ENCODE measurements around the gene RNF175.

The RNF175 gene

DNA sequence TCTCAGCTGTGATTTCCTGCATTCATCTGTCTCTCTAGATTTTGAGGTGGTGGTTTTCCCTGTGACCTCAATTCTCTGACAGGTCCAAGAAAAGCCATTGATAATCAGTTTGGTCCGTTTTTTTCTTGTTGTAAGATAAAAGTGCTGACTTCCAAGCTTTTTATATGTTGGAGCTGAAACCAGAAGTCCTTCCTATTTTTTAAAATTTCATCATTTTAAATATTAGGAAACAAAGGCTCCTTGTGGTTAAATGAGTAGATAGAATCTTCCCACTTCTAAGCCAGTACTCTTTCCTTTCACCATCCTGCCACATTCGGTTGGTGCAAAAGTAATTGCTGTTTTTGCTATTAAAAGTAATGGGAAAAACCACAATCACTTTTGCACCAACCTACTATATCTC is 18.3 kb downstream of the RNF175 start:
- no peak for DNase-seq

DNA sequence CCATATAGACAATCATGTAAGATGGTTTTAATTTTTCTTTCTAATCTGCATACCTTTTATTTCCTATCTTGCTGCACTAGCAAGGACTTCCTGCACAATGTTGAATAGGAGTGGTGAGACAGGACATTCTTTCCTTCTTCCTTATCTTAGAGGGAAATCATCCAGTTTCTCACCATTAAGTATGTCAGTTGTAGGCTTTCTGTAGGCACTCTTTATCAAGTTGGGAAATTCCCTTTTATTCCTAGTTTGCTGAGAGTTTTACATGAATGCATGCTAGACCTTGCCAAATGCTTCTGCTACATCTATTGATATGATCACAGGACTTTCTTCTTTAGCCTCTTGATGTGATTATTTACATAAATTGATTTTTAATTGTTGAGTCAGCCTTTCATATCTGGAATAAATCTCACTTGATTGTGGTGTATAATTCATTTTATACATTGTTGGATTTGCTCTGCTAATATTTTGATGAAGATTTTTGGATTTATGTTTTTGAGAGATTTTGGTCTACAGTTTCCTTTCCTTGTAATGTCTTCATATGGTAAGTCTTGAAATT is 23.8 kb downstream of the RNF175 start:
- no peak for DNase-seq

GRCh38 chr4:153733751-153734448 is 25.9 kb downstream of the RNF175 start:
- no peak for DNase-seq

GRCh38 chr4:153731239-153731638 is 28.6 kb downstream of the RNF175 start:
- DNase-seq = no peak

- DNase-seq = no peak
Observed at GRCh38 chr4:153729895-153730294, 29.9 kb downstream of the RNF175 start.

DNA sequence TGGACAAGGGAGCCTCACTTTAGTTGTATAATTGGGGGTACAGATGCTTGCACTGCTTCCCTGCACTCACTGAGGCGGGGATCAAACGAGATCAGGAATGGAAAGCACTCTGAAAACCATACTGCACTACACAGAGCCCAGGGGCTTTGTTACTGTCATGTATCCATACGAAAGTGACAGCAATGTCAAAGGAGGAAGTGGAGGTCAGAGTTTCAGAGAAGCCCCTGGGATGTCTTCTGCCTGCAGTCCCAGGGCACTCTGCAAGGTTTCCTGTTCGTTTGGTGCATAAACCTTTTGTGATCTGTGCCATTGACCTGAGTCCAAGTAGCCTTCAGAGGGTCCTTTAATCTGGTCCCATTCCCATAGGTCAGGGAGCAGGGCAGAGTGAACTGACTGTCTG is 31.2 kb downstream of the RNF175 start:
- DNase-seq = no peak

DNA sequence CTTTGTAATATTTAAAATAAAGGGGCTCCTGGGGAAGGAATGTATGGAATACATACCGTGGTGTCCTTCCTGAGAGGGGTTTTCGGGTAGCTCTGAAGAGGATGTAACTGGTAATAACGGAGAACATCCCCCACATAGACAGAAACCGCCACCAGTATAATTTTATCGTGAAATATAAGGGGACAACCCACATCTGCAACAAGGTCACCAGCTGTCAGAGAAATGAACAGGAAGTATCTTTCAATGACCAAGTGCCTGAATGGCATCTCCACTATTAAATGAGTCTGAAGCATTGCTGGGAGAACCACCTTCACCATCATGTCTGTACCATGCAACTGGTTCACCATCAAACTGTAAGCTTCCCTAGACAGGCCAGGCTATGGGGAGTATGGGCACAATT is 31.7 kb downstream of the RNF175 start:
- no peak for DNase-seq

DNA sequence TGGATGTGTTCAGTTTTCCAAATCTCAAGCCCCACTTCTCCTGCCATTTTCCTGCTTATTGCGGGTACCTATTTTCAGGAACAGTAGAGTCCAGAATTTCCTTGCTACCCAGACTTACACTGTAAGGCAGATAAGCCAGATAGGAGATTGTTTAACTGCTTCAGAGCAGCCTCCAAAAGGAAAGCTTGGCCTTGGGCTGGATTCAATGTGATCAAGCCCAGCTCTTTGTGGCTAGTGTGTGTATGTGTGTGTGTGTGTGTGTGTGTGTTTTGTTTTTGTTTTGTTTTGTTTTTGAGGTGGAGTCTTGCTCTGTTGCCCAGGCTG is 34.0 kb downstream of the RNF175 start:
- DNase-seq = no peak

GRCh38 chr4:153725136-153725830 is 34.5 kb downstream of the RNF175 start:
- DNase-seq = no peak

DNA sequence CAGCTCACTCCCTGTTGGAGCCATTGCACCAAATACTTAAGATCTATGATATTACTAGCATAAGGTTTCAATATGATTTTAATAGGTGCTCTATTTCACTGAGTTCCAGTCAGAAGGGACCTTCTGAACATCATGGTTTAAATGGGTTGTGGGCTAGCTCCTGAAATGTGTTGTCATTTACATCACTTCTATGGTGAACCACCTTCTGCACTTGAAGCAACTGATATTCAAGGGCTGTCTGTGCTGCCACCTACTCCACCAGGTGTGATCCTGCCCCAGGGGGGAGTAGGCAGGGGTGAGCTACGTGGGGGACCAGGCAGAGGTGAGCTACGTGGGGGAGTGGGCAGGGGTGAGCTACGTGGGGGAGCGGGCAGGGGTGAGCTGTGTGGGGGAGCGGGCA is 35.2 kb downstream of the RNF175 start:
- DNase-seq = no peak

DNA sequence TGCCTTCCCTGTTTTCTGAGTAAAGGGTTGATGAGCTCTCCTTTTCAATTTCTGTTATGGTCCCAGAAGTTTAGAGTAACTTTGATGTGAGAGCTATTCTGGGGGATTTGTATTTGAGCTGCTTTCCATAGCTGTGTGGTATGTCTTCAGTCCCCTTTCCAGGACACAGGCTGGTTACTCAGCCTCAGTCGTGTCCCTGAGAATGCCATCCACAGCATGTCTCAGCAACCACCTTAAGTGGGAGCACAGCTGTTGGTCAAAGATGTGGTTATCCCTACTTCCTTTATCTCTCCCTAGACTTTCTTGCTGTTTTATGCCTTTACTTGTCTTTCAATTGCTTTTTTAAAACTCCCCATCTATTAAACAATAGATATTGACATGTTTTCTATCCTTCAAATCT is 37.8 kb downstream of the RNF175 start:
- DNase-seq = no peak

DNA sequence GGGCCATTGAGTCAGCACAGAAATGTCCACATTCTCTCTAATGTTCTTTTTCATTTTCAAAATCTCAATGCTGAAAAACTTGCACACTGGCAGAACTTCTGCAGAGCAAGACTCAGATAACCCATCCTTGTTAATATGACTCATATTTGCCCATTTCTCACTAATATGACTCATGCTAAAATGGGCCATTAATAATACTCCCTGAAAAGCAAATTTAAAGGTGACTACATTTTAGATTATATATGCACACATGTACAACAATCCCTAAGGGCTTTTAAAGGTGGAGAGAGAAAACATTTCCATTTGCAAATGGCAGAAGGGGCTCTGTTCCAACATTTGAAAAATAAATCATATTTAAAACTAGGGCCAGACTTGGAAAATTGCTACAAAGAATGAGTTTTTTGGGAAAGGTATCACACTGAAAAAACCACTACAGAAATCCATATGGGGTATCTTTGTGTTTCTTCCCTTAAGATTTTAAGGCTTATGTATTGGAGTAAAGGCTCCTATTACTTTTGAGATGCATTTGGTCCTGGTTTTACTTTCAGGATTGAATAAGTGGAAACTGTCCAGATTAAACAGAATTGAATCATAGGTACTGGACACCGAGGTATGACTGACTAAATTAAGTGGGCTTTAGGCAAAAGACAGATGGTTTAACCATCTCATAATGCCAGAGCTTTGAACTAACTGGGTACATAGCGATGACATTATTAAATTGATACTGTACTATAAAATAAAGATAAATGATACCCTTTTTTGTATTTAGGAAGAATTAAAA is 45.8 kb downstream of the RNF175 start:
- DNase-seq = no peak

- no peak for DNase-seq
Observed at GRCh38 chr4:153710681-153711080, 49.1 kb downstream of the RNF175 start.

- DNase-seq = no peak
Observed at GRCh38 chr4:153706519-153706918, 53.3 kb downstream of the RNF175 start.

DNA sequence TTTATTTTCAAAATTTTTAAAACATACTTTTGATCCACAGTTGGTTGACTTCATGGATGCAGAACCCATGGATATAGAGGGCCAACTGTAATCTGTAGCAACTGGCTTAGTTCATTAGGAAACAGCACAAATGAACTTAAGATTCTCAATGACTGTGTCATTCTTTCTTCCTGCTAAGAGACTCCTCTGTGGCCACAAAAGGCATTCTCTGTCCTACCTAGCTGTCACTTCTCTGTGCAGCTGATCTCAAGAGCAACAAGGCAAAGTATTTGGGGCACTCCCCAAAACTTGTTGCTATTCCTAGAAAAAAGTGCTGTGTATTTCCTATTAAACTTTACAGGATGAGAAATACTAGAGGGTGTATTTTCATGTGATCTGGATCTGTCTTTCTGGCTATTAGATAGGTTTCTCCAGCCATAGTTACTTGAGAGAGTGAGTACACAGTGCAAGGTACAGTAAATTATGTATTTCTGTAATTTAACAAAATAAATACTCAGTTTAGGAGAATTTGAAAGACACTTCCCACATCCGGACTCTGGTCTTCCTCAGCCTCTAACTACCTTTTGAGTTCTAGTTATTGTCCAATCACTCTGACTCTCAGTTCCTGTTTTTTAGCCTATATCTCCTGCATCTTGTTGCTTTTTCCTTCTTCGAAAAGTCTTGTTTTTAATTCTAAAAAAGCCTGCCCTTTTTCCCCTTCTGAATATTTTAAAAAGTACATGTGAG is 53.9 kb downstream of the RNF175 start:
- DNase-seq = no peak

- no peak for DNase-seq
Observed at GRCh38 chr4:153704522-153704921, 55.3 kb downstream of the RNF175 start.

- no peak for DNase-seq
Observed at GRCh38 chr4:153684971-153685371, 74.9 kb downstream of the RNF175 start.

DNA sequence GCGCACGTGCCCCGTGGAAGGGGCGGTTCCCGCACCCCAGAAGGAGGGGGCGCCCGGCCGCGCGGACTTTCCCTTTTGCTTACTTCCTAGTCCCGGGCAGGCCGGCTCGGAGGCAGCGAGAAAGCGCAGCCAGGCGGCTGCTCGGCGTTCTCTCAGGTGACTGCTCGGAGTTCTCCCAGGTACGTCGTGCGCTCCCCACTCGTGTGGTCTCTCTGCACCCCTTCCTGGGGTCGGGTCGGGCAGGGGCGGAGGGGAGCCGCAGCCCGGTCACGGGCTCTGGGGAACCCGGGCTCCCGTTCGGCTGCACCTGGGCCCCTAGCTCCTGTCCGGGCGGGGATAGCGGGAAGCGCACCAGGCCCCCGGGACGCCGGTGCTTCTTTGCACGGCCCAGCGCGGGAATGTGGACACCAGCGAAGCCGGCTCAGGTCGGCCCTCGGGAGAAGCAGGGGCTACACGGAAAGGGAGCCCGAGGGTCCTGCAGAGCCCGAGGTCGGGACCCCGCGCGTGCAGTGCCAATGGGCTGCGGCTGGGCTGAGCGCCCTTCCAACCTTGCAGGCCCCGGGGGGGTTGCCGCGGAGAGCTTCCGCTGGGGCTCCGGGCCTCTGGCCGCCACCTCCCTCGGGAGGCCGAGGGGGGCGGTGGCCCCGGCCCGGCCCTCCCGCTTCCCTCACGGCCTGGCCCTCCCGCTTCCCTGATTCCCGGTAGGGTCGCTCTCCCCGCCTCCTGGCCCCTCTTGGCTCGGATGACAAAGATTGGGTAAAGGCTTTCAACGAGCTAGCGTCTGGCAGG is 75.4 kb downstream of the RNF175 start, which contains the start of gene TLR2:
Gene TLR2 (plus strand): TSS at position 99 of the 789 bp plus-strand sequence. CDS start 18,628 bp downstream, outside the sequence.
- peak; percentile 8 for DNase-seq

DNA sequence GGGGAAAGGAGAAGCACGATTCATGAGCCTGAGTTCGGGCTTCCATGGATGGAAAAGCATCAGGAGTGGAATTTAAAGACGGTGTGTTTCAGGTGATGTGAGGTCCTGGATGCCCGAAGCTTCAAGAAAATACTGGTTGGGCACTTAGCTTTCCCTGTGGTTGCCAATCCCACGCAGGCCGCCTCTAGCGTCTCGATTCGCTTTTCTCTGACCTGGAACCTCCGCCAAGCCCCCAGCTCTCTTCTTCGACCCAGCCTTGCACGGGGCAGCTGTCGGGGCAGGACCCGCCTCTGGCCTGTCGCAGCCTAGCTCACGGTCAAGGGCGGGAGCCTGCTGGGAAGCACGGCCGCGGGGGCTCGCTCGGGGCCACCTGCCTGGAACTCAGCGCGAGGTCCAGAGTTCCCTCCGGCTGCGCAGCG is 76.1 kb downstream of the RNF175 start:
- DNase-seq = peak; percentile 5

DNA sequence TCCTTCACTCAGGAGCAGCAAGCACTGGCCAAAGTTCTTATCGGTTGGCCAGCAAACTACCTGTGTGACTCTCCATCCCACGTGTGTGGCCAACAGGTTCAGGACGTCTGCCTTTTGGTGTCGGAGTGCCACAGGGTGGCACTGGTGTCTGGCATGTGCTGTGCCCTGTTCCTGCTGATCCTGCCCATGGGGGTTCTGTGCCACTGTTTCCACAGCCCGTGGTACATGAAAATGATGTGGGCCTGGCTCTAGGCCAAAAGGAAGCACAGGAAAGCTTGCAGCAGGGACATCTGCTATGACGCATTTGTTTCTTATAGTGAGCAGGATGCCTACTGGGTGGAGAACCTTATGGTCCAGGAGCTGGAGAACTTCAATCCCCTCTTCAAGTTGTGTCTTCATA is 80.3 kb downstream of the RNF175 start:
- no peak for DNase-seq

- no peak for DNase-seq
Observed at GRCh38 chr4:153676984-153677383, 82.8 kb downstream of the RNF175 start.

DNA sequence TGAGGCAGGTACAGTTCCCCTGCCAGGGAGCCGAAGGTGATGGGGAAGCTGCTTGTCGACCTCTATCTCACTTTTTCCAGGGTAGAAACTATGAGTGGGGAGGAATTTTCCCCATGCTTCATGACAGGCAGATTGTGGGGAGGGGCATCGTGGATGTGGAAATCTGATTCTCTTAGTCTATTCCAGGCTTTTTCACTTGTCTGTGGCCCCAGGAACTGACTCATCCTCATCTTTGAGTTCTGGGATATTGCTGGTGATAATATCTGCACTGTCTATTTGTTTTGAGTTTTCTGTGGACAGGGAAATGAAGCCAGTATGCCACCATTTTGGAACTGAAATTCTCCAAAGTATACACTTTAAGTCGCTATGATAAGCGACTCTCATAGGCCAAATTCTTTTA is 83.3 kb downstream of the RNF175 start:
- DNase-seq = no peak
